ENCODE data around the gene TMPRSS9. TPM values are rescaled to one million over a fixed set of nuclear protein-coding genes. Genes with fewer than 3 reads are reported as not detected.

The TMPRSS9 gene
- total and polyA plus RNA-seq, 2 donors from 2014 or later, result not detected

GRCh38 chr19:2440515-2440914, 80.5 kb downstream of the TMPRSS9 start:
- H3K27me3 ChIP-seq (ENCODE audit: control insufficient read depth, insufficient read depth, low read length), result no peaks in the 10 kb centered on the region
- DNase-seq (no peak), FAIRE-seq (no peak)
- H3K4me1 ChIP-seq (ENCODE audit: control insufficient read depth in 2 of 3, insufficient read depth in 2 of 3, low read depth in 1 of 3, low read length in 3 of 3), result no peaks in the 10 kb centered on the region
- TF ChIP-seq, protein P1, sequence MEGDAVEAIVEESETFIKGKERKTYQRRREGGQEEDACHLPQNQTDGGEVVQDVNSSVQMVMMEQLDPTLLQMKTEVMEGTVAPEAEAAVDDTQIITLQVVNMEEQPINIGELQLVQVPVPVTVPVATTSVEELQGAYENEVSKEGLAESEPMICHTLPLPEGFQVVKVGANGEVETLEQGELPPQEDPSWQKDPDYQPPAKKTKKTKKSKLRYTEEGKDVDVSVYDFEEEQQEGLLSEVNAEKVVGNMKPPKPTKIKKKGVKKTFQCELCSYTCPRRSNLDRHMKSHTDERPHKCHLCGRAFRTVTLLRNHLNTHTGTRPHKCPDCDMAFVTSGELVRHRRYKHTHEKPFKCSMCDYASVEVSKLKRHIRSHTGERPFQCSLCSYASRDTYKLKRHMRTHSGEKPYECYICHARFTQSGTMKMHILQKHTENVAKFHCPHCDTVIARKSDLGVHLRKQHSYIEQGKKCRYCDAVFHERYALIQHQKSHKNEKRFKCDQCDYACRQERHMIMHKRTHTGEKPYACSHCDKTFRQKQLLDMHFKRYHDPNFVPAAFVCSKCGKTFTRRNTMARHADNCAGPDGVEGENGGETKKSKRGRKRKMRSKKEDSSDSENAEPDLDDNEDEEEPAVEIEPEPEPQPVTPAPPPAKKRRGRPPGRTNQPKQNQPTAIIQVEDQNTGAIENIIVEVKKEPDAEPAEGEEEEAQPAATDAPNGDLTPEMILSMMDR (IDR thresholded peaks at IDR 0.05; ENCODE audit: borderline replicate concordance, extremely low read depth, insufficient read depth), result no peak
- H3K9ac ChIP-seq (ENCODE audit: low read length in 3 of 3), result no peak overlapping the region
- no peaks in the 10 kb centered on the region for H3K9me3 ChIP-seq (ENCODE audit: control insufficient read depth in 2 of 3, insufficient read depth in 1 of 3, low read length in 3 of 3)
- intact Hi-C loops (cut with DNase I), result no loop called here
- no peak overlapping the region for H3K4me3 ChIP-seq (ENCODE audit: low read length in 3 of 3)
- peaks cover 2 to 10% (median 4%) of the 10 kb centered on the region in 3 donors for H3K36me3 ChIP-seq (ENCODE audit: control insufficient read depth in 2 of 3, insufficient read depth in 3 of 3, low read length in 3 of 3)
- no peak overlapping the region for H3K27ac ChIP-seq (ENCODE audit: low read depth in 2 of 2, low read length in 2 of 2)

DNA sequence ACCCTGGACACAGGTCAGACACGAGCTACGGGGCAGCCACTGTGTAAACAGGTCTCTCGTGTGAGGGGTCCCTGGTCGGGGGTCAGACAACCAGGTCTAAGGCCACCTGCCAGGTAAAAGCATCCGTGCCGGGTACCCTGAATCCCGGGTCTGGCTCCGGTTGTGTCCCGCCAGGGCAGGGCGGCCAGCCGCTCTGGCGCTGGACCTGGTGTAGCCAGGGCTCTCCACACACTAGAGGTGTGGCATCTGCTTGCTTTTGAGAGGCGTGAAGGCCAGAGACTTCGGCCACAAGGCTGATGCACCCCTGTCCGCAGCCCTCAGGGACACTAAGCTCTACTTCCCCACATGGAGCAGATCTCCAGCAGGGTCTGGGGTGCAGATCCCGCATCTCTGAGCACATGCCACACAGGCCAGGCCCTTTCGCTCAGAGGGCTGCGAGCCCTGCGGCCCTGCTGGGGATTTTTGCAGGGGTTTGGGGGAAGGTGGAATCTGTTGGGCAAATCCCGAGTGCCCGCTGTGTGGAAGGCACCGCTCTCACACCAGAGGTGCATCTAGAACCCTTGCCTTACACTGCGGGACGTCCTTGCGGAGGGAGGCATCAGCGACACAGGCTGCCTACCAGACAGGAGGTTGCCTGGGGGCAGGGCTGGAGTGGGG, 81.2 kb downstream of the TMPRSS9 start:
- Histone ChIP-seq H3K36me3 (ENCODE audit: control insufficient read depth in 2 of 3, insufficient read depth in 3 of 3, low read length in 3 of 3) (peaks cover 2 to 10% (median 4%) of the 10 kb centered on the region in 3 donors), H3K4me1 (ENCODE audit: control insufficient read depth in 2 of 3, insufficient read depth in 2 of 3, low read depth in 1 of 3, low read length in 3 of 3) (no peaks in the 10 kb centered on the region), H3K27me3 (ENCODE audit: control insufficient read depth, insufficient read depth, low read length) (no peaks in the 10 kb centered on the region), H3K9ac (ENCODE audit: low read length in 3 of 3) (no peak overlapping the region), H3K9me3 (ENCODE audit: control insufficient read depth in 2 of 3, insufficient read depth in 1 of 3, low read length in 3 of 3) (no peaks in the 10 kb centered on the region), H3K4me3 (ENCODE audit: low read length in 3 of 3) (no peak overlapping the region), H3K27ac (ENCODE audit: low read depth in 2 of 2, low read length in 2 of 2) (no peak overlapping the region)
- FAIRE-seq (no peak), DNase-seq (no peak)
- intact Hi-C loops (cut with DNase I), result no loop called here
- TF ChIP-seq, protein P1 (IDR thresholded peaks at IDR 0.05; ENCODE audit: borderline replicate concordance, extremely low read depth, insufficient read depth), result no peak

- peaks cover 0 to 2% (median 0%) of the 10 kb centered on the region in 3 donors for H3K36me3 ChIP-seq (ENCODE audit: control insufficient read depth in 2 of 3, insufficient read depth in 3 of 3, low read length in 3 of 3)
- H3K9ac ChIP-seq (ENCODE audit: low read length in 3 of 3), result no peak overlapping the region
- FAIRE-seq (no peak), DNase-seq (no peak)
- TF ChIP-seq, protein P1 (IDR thresholded peaks at IDR 0.05; ENCODE audit: borderline replicate concordance, extremely low read depth, insufficient read depth), result no peak
- no peak overlapping the region for H3K27ac ChIP-seq (ENCODE audit: low read depth in 2 of 2, low read length in 2 of 2)
- H3K9me3 ChIP-seq (ENCODE audit: control insufficient read depth in 2 of 3, insufficient read depth in 1 of 3, low read length in 3 of 3), result no peaks in the 10 kb centered on the region
- no peaks in the 10 kb centered on the region for H3K27me3 ChIP-seq (ENCODE audit: control insufficient read depth, insufficient read depth, low read length)
- H3K4me1 ChIP-seq (ENCODE audit: control insufficient read depth in 2 of 3, insufficient read depth in 2 of 3, low read depth in 1 of 3, low read length in 3 of 3), result no peaks in the 10 kb centered on the region
- intact Hi-C loops (cut with DNase I), result no loop called here
- no peak overlapping the region for H3K4me3 ChIP-seq (ENCODE audit: low read length in 3 of 3)
Measured at GRCh38 chr19:2443116-2443784, 83.2 kb downstream of the TMPRSS9 start.
